Uterus (tissue), 2 donors: ENCODE data around the gene EEF1E1.

Source experiments
- POLR2A ChIP-seq, 2 donors: fragments of 450-650 bp; IDR thresholded peaks; one replicate each; pipeline ENCODE4 v1.6.1; 2016; ENCODE audit warnings: antibody characterized with exemption in 2 of 2, mild to moderate bottlenecking in 1 of 2, moderate library complexity in 1 of 2
- TF ChIP-seq, protein P1 (sequence below), 4 experiments: fragments of 200-600 bp in 2 of 4; fragments of 450-650 bp in 2 of 4; sonication (generic) in 2 of 4; IDR thresholded peaks; one replicate each; pipeline ENCODE4 v1.5.1; 2016 to 2019; ENCODE audit warnings: antibody characterized with exemption in 4 of 4, mild to moderate bottlenecking in 2 of 4, moderate library complexity in 1 of 4

DNA sequence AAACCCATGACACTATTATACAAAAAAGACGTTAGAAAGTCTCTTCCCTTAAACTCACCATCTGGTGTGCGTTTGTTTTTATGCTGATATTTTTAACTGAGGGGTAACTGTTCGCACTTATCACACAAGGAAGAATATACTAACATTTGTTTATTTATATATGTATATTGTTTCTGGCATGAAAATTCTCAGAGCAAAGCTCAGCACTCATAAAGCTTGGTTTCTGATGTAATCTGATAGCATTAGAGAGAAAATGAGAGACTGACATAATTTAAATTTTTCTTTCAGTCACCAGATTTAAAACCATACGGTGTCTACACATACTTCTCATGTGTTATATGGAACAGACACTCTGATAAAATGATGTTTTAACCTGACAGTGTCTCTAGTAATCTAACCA, 45.1 kb downstream of the EEF1E1 start:
- TF ChIP-seq, protein P1, sequence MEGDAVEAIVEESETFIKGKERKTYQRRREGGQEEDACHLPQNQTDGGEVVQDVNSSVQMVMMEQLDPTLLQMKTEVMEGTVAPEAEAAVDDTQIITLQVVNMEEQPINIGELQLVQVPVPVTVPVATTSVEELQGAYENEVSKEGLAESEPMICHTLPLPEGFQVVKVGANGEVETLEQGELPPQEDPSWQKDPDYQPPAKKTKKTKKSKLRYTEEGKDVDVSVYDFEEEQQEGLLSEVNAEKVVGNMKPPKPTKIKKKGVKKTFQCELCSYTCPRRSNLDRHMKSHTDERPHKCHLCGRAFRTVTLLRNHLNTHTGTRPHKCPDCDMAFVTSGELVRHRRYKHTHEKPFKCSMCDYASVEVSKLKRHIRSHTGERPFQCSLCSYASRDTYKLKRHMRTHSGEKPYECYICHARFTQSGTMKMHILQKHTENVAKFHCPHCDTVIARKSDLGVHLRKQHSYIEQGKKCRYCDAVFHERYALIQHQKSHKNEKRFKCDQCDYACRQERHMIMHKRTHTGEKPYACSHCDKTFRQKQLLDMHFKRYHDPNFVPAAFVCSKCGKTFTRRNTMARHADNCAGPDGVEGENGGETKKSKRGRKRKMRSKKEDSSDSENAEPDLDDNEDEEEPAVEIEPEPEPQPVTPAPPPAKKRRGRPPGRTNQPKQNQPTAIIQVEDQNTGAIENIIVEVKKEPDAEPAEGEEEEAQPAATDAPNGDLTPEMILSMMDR (IDR thresholded peaks at IDR 0.05), result no peak
- no peak for TF ChIP-seq POLR2A (IDR thresholded peaks at IDR 0.05)
